HepG2 (cell line): ENCODE data around the gene LAMTOR2. TPM values are rescaled to one million over a fixed set of nuclear protein-coding genes. Genes with fewer than 3 reads are reported as not detected.

Experiments
- ARID5B ChIP-seq: IDR thresholded peaks from 2 replicates; pipeline ENCODE4 v1.4.0; 2020; ENCODE audit warnings: mild to moderate bottlenecking, missing genetic modification reagents
- ATF7-NPFF ChIP-seq: sonication (generic); formaldehyde crosslinking; IDR thresholded peaks from 2 replicates; pipeline ENCODE4 v1.8.1; 2023; ENCODE audit warnings: mild to moderate bottlenecking, low read depth, missing genetic modification reagents, moderate library complexity
- FOXA3 ChIP-seq: IDR thresholded peaks from 2 replicates; pipeline ENCODE4 v1.6.1; 2016; ENCODE audit warnings: missing genetic modification reagents, missing compliant biosample characterization
- HMGXB4 ChIP-seq, 2 experiments: sonication (generic) in 1 of 2; formaldehyde crosslinking in 1 of 2; IDR thresholded peaks; 2 replicates each; pipeline versions ENCODE4 v1.4.0 to v1.6.1; 2018 to 2020; ENCODE audit warnings: missing genetic modification reagents in 2 of 2, borderline replicate concordance in 1 of 2, low read depth in 1 of 2, mild to moderate bottlenecking in 1 of 2, missing biosample characterization in 1 of 2
- HNF1B ChIP-seq: sonication (generic); formaldehyde crosslinking; IDR thresholded peaks from 2 replicates; pipeline ENCODE4 v1.5.1; 2020; ENCODE audit warnings: mild to moderate bottlenecking, moderate library complexity, missing genetic modification reagents
- MED1 ChIP-seq: sonication (generic); formaldehyde crosslinking; IDR thresholded peaks from 2 replicates; pipeline ENCODE4 v1.4.0; 2020; ENCODE audit warnings: missing genetic modification reagents
- MNT ChIP-seq: fragments of 450-650 bp; IDR thresholded peaks from 2 replicates; pipeline ENCODE4 v1.6.1; 2016
- PPARG ChIP-seq: conservative IDR thresholded peaks from 2 replicates; pipeline ENCODE4 v1.6.1; 2016; ENCODE audit warnings: missing biosample characterization, missing genetic modification reagents
- RFX3 ChIP-seq: IDR thresholded peaks from 2 replicates; pipeline ENCODE4 v1.6.1; 2016; ENCODE audit warnings: missing biosample characterization, missing genetic modification reagents
- SKI ChIP-seq: fragments of 450-650 bp; IDR thresholded peaks from one replicate; pipeline ENCODE4 v1.6.1; 2018; ENCODE audit warnings: mild to moderate bottlenecking; ENCODE audit not compliant: partially characterized antibody
- SNAPC5 ChIP-seq: sonication (generic); formaldehyde crosslinking; IDR thresholded peaks from 2 replicates; pipeline ENCODE4 v1.8.1; 2023; ENCODE audit warnings: mild to moderate bottlenecking, missing genetic modification reagents, borderline replicate concordance
- ZBTB4 ChIP-seq: sonication (generic); formaldehyde crosslinking; IDR thresholded peaks from 2 replicates; pipeline ENCODE4 v1.4.0; 2020; ENCODE audit warnings: missing genetic modification reagents, mild to moderate bottlenecking, borderline replicate concordance
- ZKSCAN5 ChIP-seq: sonication (generic); formaldehyde crosslinking; IDR thresholded peaks from 2 replicates; pipeline ENCODE4 v1.5.1; 2020; ENCODE audit warnings: mild to moderate bottlenecking, missing genetic modification reagents
- ZNF180 ChIP-seq: sonication (generic); formaldehyde crosslinking; IDR thresholded peaks from 2 replicates; pipeline ENCODE4 v1.4.0; 2020; ENCODE audit warnings: low read depth, missing genetic modification reagents, borderline replicate concordance
- ZNF207 ChIP-seq: fragments of 450-650 bp; IDR thresholded peaks from 2 replicates; pipeline ENCODE4 v1.6.1; 2016; ENCODE audit warnings: antibody characterized with exemption, borderline replicate concordance
- ZNF235 ChIP-seq: sonication (generic); formaldehyde crosslinking; IDR thresholded peaks from 2 replicates; pipeline ENCODE4 v1.8.1; 2023; ENCODE audit warnings: mild to moderate bottlenecking, missing genetic modification reagents, borderline replicate concordance
- ZSCAN25 ChIP-seq: sonication (generic); formaldehyde crosslinking; IDR thresholded peaks from 2 replicates; pipeline ENCODE4 v1.8.0; 2022; ENCODE audit warnings: mild to moderate bottlenecking, missing genetic modification reagents
- ZSCAN9 ChIP-seq: IDR thresholded peaks from 2 replicates; pipeline ENCODE4 v1.6.1; 2016; ENCODE audit warnings: borderline replicate concordance
- polyA plus RNA-seq, 8 experiments: library from polyadenylated mRNA; depleted of rRNA in 3 of 8; stranded (reverse) in 7 of 8; unstranded in 1 of 8; fragments of >200 nt; fragmentation: Illumina TruSeq in 4 of 8; extraction: Trizol in 4 of 8; gene quantifications; 2 replicates each; pipeline versions ENCODE4 v1.2.1 to v1.2.3, GENCODE V29; 2011 to 2016; ENCODE audit warnings: low read depth in 4 of 8, missing spikeins in 1 of 8, mixed read lengths in 1 of 8; ENCODE audit not compliant: insufficient read depth in 1 of 8
- total RNA-seq, 5 experiments: library from RNA; depleted of rRNA; stranded (reverse); fragments of >200 nt; fragmentation: Illumina TruSeq; extraction: Trizol; gene quantifications; 2 replicates each; pipeline ENCODE4 v1.2.3, GENCODE V29; 2016; ENCODE audit warnings: low read depth in 1 of 5

LAMTOR2 gene
- total and polyA plus RNA-seq, 2 of the 13 experiments (the other 11 are each of a cell fraction or from before 2014, with no cell fraction given): 36.5 to 66.4 TPM

- TF ChIP-seq ZSCAN25 (CRISPR knock-in tag) (no peak), RFX3 (CRISPR knock-in tag) (no peak), ZBTB4 (no peak), MED1 (CRISPR knock-in tag) (peak; percentile 14; the same call in 1 of the 2 replicates), ZNF235 (CRISPR knock-in tag) (no peak), SNAPC5 (CRISPR knock-in tag) (no peak), ZNF207 (no peak), ATF7-NPFF (CRISPR knock-in tag) (no peak), HMGXB4 (CRISPR knock-in tag; IDR thresholded peaks at IDR 0.05; ENCODE audit: borderline replicate concordance in 1 of 2, low read depth in 1 of 2) (0 out of 4 replicates have a peak, but pooled peaks of 1 of the 2 experiments have one; percentile 43), SKI (no peak), ZNF180 (CRISPR knock-in tag) (no peak), MNT (no peak), ZSCAN9 (CRISPR knock-in tag) (no peak), ZKSCAN5 (CRISPR knock-in tag) (no peak), PPARG (CRISPR knock-in tag) (no peak), HNF1B (CRISPR knock-in tag) (peak; percentile 52), ARID5B (peak; percentile 26; the same call in 1 of the 2 replicates), FOXA3 (CRISPR knock-in tag) (no peak)
Measured at GRCh38 chr1:156090840-156091188, 36.2 kb downstream of the LAMTOR2 start (continued).
